Diencephalon (tissue), 1 donor: ENCODE data around the gene HMGN2. TPM values are rescaled to one million over a fixed set of nuclear protein-coding genes. Genes with fewer than 3 reads are reported as not detected.

Source experiments
- total RNA-seq: library from RNA; depleted of rRNA; stranded (reverse); fragments of >200 nt; gene quantifications from one replicate; pipeline ENCODE4 v1.2.3, GENCODE V29; 2014

Gene HMGN2
- total RNA-seq: 309 TPM

DNA sequence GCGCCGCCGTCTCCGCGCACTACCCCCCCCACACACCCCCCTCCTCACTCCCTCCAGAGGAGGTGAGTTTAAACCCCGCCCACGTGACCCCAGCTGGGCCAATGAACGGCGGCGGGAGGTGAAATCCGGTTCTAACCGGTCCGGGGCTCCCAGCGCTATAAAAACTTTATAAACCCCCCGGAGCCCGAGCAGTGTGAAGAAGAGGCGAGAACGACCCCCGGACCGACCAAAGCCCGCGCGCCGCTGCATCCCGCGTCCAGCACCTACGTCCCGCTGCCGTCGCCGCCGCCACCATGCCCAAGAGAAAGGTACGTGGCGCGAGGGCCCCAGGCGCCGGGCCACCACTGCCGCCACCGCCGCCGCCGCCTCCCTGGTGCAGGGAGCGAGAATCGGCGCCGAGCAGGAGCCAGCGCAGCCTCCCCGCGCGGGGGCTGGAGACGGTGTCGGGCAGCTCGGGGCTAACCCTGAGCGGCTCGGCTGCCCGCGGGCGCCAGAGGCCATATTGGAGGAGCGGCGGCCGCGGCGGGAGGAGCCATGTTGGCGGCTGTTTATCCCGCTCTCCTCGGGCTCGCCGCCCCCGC is at the start of gene HMGN2:
TSS of gene HMGN2 (plus strand) at position 121 of the 581 bp plus-strand sequence. CDS start at position 294, 173 bp downstream.

DNA sequence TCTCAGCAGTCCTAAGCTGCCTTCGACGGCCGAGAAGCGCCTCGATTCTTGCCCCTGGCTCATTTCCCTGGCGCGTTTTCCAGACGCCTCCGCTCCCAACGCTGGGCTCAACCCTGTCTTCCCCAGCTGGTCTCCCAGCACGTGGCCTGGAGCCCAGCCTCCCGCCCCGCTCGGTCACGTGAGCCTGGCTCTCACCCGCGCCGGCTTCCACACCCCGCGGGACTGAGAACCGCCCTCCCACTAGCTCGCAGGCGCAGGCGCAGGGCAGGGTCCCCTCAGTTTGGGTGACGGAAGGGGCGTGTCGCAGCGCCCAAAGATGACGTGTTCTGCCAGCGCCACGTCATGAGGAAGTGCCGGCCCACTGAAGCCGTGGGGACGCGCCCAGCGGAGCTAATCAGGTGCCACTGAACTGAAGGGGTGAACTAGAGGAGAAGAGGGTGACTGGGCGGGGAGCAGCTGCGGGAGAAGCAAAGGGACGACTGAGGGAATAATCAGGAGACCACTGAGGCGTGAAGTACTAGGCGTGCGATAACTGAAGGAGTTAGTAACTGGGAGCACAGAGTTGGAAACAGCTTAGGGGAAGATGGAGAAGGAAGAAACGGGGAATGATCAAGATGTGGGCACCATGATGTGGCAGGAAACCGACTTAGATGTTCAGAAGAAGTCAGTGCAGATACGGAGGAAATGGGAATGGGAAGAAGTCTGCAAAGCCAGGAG is 40.1 kb upstream of the HMGN2 start, which contains the start of gene DHDDS:
TSS of gene DHDDS (plus strand) at position 343 of the 717 bp plus-strand sequence. CDS start 625 bp downstream, outside the sequence.

Other genes with a start within 250 kb of the HMGN2 start
- gene CEP85, start 238.2 kb upstream of the HMGN2 start, total RNA-seq: 16.1 TPM
- 19.8 TPM for gene SH3BGRL3, start 192.4 kb upstream of the HMGN2 start, total RNA-seq
- 9.9 TPM for gene UBXN11, start 165.8 kb upstream of the HMGN2 start, total RNA-seq
- not detected for gene CD52, start 154.5 kb upstream of the HMGN2 start, total RNA-seq
- 1.4 TPM for gene CRYBG2, start 118.3 kb upstream of the HMGN2 start, total RNA-seq
- not detected for gene ZNF683, start 99.7 kb upstream of the HMGN2 start, total RNA-seq
- gene LIN28A, start 61.6 kb upstream of the HMGN2 start, total RNA-seq: not detected
- gene DHDDS, start 40.1 kb upstream of the HMGN2 start, total RNA-seq: 31.6 TPM
- gene RPS6KA1, start 57.3 kb downstream of the HMGN2 start, total RNA-seq: 11.3 TPM
- 35.1 TPM for gene ARID1A, start 223.6 kb downstream of the HMGN2 start, total RNA-seq